ENCODE data around the gene TMEM106A. TPM values are rescaled to one million over a fixed set of nuclear protein-coding genes. Genes with fewer than 3 reads are reported as not detected.

Gene TMEM106A
- total and polyA plus RNA-seq, 2 of the 13 experiments (the other 11 are each of a cell fraction or from before 2014, with no cell fraction given) = 16.9 to 35.9 TPM

GRCh38 chr17:43169561-43170139 is 42.0 kb upstream of the TMEM106A start (continued):
- TF ChIP-seq POGK (CRISPR knock-in tag; conservative IDR thresholded peaks at IDR 0.05) (peak; percentile 79), DPF2 (CRISPR knock-in tag; IDR thresholded peaks at IDR 0.05; ENCODE audit: borderline replicate concordance, low read depth) (peak; percentile 40; the same call in 1 of the 2 replicates), NFYB (CRISPR knock-in tag; IDR thresholded peaks at IDR 0.05) (no peak), ZNF557 (CRISPR knock-in tag; IDR thresholded peaks at IDR 0.05) (no peak), ZMYM2 (CRISPR knock-in tag; IDR thresholded peaks at IDR 0.05) (peak; percentile 38; the same call in 1 of the 2 replicates), ZNF567 (CRISPR knock-in tag; IDR thresholded peaks at IDR 0.05; ENCODE audit: borderline replicate concordance) (0 out of 2 replicates have a peak, but pooled peaks have one; percentile 83), ZNF629 (CRISPR knock-in tag; conservative IDR thresholded peaks at IDR 0.05) (peak; percentile 17; the same call in 1 of the 2 replicates), ZNF136 (CRISPR knock-in tag; IDR thresholded peaks at IDR 0.05; ENCODE audit: low read depth) (no peak), TBL1XR1 (IDR thresholded peaks at IDR 0.05; ENCODE audit: borderline replicate concordance, low read length, partially characterized antibody) (peak; percentile 65), ATF6 (CRISPR knock-in tag; conservative IDR thresholded peaks at IDR 0.05) (0 out of 2 replicates have a peak, but pooled peaks have one; percentile 4), PTBP1 (IDR thresholded peaks at IDR 0.05; ENCODE audit: low read depth, low read length, poor library complexity, severe bottlenecking) (peak; percentile 38), CENPT (CRISPR knock-in tag; IDR thresholded peaks at IDR 0.05; ENCODE audit: low read depth) (no peak), TP53 (CRISPR knock-in tag; conservative IDR thresholded peaks at IDR 0.05) (no peak), DZIP1 (CRISPR knock-in tag; IDR thresholded peaks at IDR 0.05) (no peak), AKAP8 (CRISPR knock-in tag; IDR thresholded peaks at IDR 0.05) (0 out of 2 replicates have a peak, but pooled peaks have one; percentile 42), HIC2 (CRISPR knock-in tag; IDR thresholded peaks at IDR 0.05; ENCODE audit: low read depth) (peak; percentile 68), ZBTB33 (CRISPR knock-in tag; IDR thresholded peaks at IDR 0.05) (no peak), GATAD2A (CRISPR knock-in tag; IDR thresholded peaks at IDR 0.05) (no peak)

Data from HepG2 (cell line).